ENCODE measurements around the gene LAMA5.

DNA sequence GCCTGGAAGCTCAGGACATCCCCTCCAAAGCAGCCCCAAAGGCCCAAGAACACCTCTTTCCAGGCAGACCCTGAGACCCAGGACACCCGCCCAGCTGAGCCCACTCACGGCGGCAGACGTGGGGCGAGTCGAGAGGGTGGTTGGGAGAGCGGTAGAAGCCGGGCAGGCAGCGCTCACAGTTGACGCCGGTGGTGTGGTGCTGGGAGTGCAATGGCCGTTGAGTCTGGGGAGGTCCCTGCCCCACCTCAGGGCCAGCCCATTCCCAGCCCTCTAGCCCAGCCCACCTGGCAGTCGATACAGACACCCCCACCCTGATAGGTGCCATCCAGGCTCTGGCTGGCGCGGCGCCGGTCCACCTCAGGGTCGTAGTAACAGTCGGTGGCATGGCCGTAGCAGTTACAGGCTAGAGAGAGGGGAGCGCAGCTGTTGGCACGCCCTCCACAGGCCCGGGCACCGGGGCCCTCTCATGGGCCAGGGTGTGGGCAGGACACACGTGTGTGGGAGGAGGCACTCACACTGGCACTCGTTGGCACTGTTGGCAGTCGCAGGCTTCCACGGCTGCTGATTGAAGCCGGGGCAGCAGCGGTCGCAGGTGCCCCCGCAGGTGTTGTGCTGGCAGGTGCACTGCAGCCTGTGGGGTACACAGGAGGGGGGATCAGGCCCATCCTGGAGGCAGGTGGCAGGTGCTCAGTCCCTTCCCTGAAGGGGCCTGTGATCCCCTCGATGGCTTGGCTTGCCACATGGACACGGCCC, 20.5 kb downstream of the LAMA5 start:
- TF ChIP-seq, protein P1, sequence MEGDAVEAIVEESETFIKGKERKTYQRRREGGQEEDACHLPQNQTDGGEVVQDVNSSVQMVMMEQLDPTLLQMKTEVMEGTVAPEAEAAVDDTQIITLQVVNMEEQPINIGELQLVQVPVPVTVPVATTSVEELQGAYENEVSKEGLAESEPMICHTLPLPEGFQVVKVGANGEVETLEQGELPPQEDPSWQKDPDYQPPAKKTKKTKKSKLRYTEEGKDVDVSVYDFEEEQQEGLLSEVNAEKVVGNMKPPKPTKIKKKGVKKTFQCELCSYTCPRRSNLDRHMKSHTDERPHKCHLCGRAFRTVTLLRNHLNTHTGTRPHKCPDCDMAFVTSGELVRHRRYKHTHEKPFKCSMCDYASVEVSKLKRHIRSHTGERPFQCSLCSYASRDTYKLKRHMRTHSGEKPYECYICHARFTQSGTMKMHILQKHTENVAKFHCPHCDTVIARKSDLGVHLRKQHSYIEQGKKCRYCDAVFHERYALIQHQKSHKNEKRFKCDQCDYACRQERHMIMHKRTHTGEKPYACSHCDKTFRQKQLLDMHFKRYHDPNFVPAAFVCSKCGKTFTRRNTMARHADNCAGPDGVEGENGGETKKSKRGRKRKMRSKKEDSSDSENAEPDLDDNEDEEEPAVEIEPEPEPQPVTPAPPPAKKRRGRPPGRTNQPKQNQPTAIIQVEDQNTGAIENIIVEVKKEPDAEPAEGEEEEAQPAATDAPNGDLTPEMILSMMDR (IDR thresholded peaks at IDR 0.05) = no peak
- TF ChIP-seq POLR2A (IDR thresholded peaks at IDR 0.05) = no peak
- TF ChIP-seq POLR2AphosphoS5 (IDR thresholded peaks at IDR 0.05) = no peak

Data from sigmoid colon (tissue), 4 donors.